Trophoblast cell (in vitro differentiated cells and primary cell): ENCODE measurements around the gene DKKL1.

Experiments used
- DNase-seq, 2 donors: peaks; one replicate each; pipeline ENCODE4 v3.0.0-alpha.2; 2016
- H2AFZ ChIP-seq: 2 replicates; pipeline ENCODE4 v1.6.1; 2013; ENCODE audit warnings: low read length, moderate library complexity, mild to moderate bottlenecking; ENCODE audit not compliant: insufficient read depth, poor library complexity
- H2AK5ac ChIP-seq: 2 replicates; pipeline ENCODE4 v1.6.1; 2013; ENCODE audit warnings: mild to moderate bottlenecking, low read length
- H2BK120ac ChIP-seq: 2 replicates; pipeline ENCODE4 v1.6.1; 2013; ENCODE audit warnings: low read length, mild to moderate bottlenecking, moderate library complexity; ENCODE audit not compliant: insufficient read depth, poor library complexity
- H2BK12ac ChIP-seq: 2 replicates; pipeline ENCODE4 v1.6.1; 2013; ENCODE audit warnings: mild to moderate bottlenecking, low read length, moderate library complexity
- H2BK5ac ChIP-seq: 2 replicates; pipeline ENCODE4 v1.6.1; 2013; ENCODE audit warnings: low read length, low read depth, moderate library complexity, mild to moderate bottlenecking; ENCODE audit not compliant: poor library complexity
- H3K14ac ChIP-seq: 2 replicates; pipeline ENCODE4 v1.6.1; 2013; ENCODE audit warnings: mild to moderate bottlenecking, low read length
- H3K18ac ChIP-seq: 2 replicates; pipeline ENCODE4 v1.6.1; 2013; ENCODE audit warnings: mild to moderate bottlenecking, low read length
- H3K23ac ChIP-seq: 2 replicates; pipeline ENCODE4 v1.6.1; 2013; ENCODE audit warnings: low read length
- H3K27ac ChIP-seq: 2 replicates; pipeline ENCODE4 v1.5.1; 2013; ENCODE audit warnings: low read depth, mild to moderate bottlenecking, inconsistent platforms, low read length, moderate library complexity
- H3K27me3 ChIP-seq: 2 replicates; pipeline ENCODE4 v1.6.1; 2013; ENCODE audit warnings: inconsistent platforms, mild to moderate bottlenecking, low read length, moderate library complexity; ENCODE audit not compliant: insufficient read depth
- H3K36me3 ChIP-seq, 2 experiments: 1 replicate in 1 of 2; 2 replicates in 1 of 2; pipeline ENCODE4 v1.6.1; 2013; ENCODE audit warnings: low read length in 2 of 2, mild to moderate bottlenecking in 2 of 2, moderate library complexity in 1 of 2; ENCODE audit not compliant: insufficient read depth in 2 of 2, control insufficient read depth in 1 of 2
- H3K4ac ChIP-seq: 2 replicates; pipeline ENCODE4 v1.6.1; 2013; ENCODE audit warnings: low read depth, mild to moderate bottlenecking, low read length, moderate library complexity
- H3K4me1 ChIP-seq, 2 experiments: 1 replicate in 1 of 2; 2 replicates in 1 of 2; pipeline ENCODE4 v1.6.1; 2013; ENCODE audit warnings: low read length in 2 of 2, mild to moderate bottlenecking in 2 of 2, moderate library complexity in 1 of 2; ENCODE audit not compliant: insufficient read depth in 2 of 2, control insufficient read depth in 1 of 2
- H3K4me2 ChIP-seq: 2 replicates; pipeline ENCODE4 v1.6.1; 2013; ENCODE audit warnings: inconsistent platforms, mild to moderate bottlenecking, low read length, moderate library complexity
- H3K4me3 ChIP-seq: 2 replicates; pipeline ENCODE4 v1.5.1; 2013; ENCODE audit warnings: mild to moderate bottlenecking, low read depth, low read length, inconsistent platforms
- H3K79me1 ChIP-seq: one replicate; pipeline ENCODE4 v1.6.1; 2013; ENCODE audit warnings: low read length
- H3K79me2 ChIP-seq: 2 replicates; pipeline ENCODE4 v1.6.1; 2013; ENCODE audit warnings: low read length, mild to moderate bottlenecking; ENCODE audit not compliant: control insufficient read depth, insufficient read depth, poor library complexity
- H3K9ac ChIP-seq: 2 replicates; pipeline ENCODE4 v1.6.1; 2013; ENCODE audit warnings: mild to moderate bottlenecking, low read length
- H3K9me3 ChIP-seq: 2 replicates; pipeline ENCODE4 v1.6.1; 2013; ENCODE audit warnings: low read depth, mild to moderate bottlenecking, control low read depth, inconsistent platforms, low read length; ENCODE audit not compliant: insufficient read depth
- H4K12ac ChIP-seq: 2 replicates; pipeline ENCODE4 v1.6.1; 2013; ENCODE audit warnings: low read depth, mild to moderate bottlenecking, low read length, moderate library complexity
- H4K8ac ChIP-seq: 2 replicates; pipeline ENCODE4 v1.6.1; 2013; ENCODE audit warnings: low read depth, mild to moderate bottlenecking, low read length, moderate library complexity
- H4K91ac ChIP-seq: one replicate; pipeline ENCODE4 v1.6.1; 2013; ENCODE audit warnings: low read depth, mild to moderate bottlenecking, low read length, moderate library complexity
- WGBS: extraction: QIAGEN DNeasy Blood & Tissue Kit; methylation state at CpG from one replicate; pipeline ENCODE4 v1.1.7; 2013; ENCODE audit warnings: missing lambda C conversion rate; ENCODE audit not compliant: insufficient read length, insufficient coverage; ENCODE audit errors: extremely low coverage; 5-methylcytosine and 5-hydroxymethylcytosine counted together

Gene DKKL1

GRCh38 chr19:49333418-49333805 lies 30.3 kb upstream of the DKKL1 start:
- H3K4me2 ChIP-seq: no peak overlapping the region

GRCh38 chr19:49333811-49334288 lies 29.8 kb upstream of the DKKL1 start:
- no peak overlapping the region for H3K4me2 ChIP-seq
- H3K14ac ChIP-seq: no peak overlapping the region
- H3K4ac ChIP-seq: no peak overlapping the region
- H4K12ac ChIP-seq: no peak overlapping the region
- H3K23ac ChIP-seq: no peak overlapping the region
- no peaks in the 10 kb centered on the region for H3K79me2 ChIP-seq
- no peaks in the 10 kb centered on the region for H3K27me3 ChIP-seq
- H3K36me3 ChIP-seq: peaks cover 7 to 9% of the 10 kb centered on the region in 2 experiments
- peaks cover 4 to 5% of the 10 kb centered on the region in 2 experiments for H3K4me1 ChIP-seq
- no peak overlapping the region for H2BK5ac ChIP-seq
- H3K79me1 ChIP-seq: no peaks in the 10 kb centered on the region
- no peak overlapping the region for H3K18ac ChIP-seq
- H2BK120ac ChIP-seq: no peak overlapping the region
- H3K27ac ChIP-seq: no peak overlapping the region
- H4K8ac ChIP-seq: no peak overlapping the region
- DNase-seq: no peak
- no peak overlapping the region for H3K9ac ChIP-seq
- H4K91ac ChIP-seq: no peak overlapping the region
- H2BK12ac ChIP-seq: no peak overlapping the region
- no CpG with 5 or more reads among the region's 8 CpGs for WGBS
- no peak overlapping the region for H2AFZ ChIP-seq
- H2AK5ac ChIP-seq: no peak overlapping the region
- H3K4me3 ChIP-seq: no peak overlapping the region
- H3K9me3 ChIP-seq: peaks cover 2% of the 10 kb centered on the region

More at GRCh38 chr19:49333418-49333805, 30.3 kb upstream of the DKKL1 start:
- DNase-seq: no peak
- Histone ChIP-seq H3K79me1 (no peaks in the 10 kb centered on the region), H3K27ac (no peak overlapping the region), H2BK5ac (no peak overlapping the region), H4K12ac (no peak overlapping the region), H2BK120ac (no peak overlapping the region), H2BK12ac (no peak overlapping the region), H2AFZ (no peak overlapping the region), H3K27me3 (no peaks in the 10 kb centered on the region), H3K14ac (no peak overlapping the region), H3K4ac (no peak overlapping the region), H3K9me3 (peaks cover 2% of the 10 kb centered on the region), H3K36me3 (peaks cover 7 to 9% of the 10 kb centered on the region in 2 experiments), H3K18ac (no peak overlapping the region), H3K9ac (no peak overlapping the region), H4K8ac (no peak overlapping the region), H3K79me2 (no peaks in the 10 kb centered on the region), H3K4me1 (peaks cover under 1 to 2% of the 10 kb centered on the region in 2 experiments), H4K91ac (no peak overlapping the region), H3K23ac (no peak overlapping the region), H2AK5ac (no peak overlapping the region), H3K4me3 (no peak overlapping the region)
- WGBS: no CpG with 5 or more reads among the region's 3 CpGs

GRCh38 chr19:49335071-49335783 lies 28.4 kb upstream of the DKKL1 start, which contains the start of gene CD37:
TSS of gene CD37 (plus strand) at chr19:49335406. CDS start at chr19:49335541, 135 bp downstream.
- no peak for DNase-seq
- no peak within 1 kb of the TSS for H2BK5ac ChIP-seq
- peaks cover 9% of the 10 kb centered on the region for H3K9me3 ChIP-seq
- no peak within 1 kb of the TSS for H2BK12ac ChIP-seq
- no peak within 1 kb of the TSS for H4K12ac ChIP-seq
- H2AFZ ChIP-seq: no peak within 1 kb of the TSS
- no peak within 1 kb of the TSS for H4K91ac ChIP-seq
- no peak within 1 kb of the TSS for H3K18ac ChIP-seq
- H3K4ac ChIP-seq: no peak within 1 kb of the TSS
- no CpG with 5 or more reads among the region's 13 CpGs for WGBS
- no peak within 1 kb of the TSS for H2BK120ac ChIP-seq
- no peak within 1 kb of the TSS for H3K27ac ChIP-seq
- H3K14ac ChIP-seq: no peak within 1 kb of the TSS
- no peak within 1 kb of the TSS for H3K23ac ChIP-seq
- peaks cover 12 to 15% of the 10 kb centered on the region in 2 experiments for H3K4me1 ChIP-seq
- peaks cover 7 to 14% of the 10 kb centered on the region in 2 experiments for H3K36me3 ChIP-seq
- no peak within 1 kb of the TSS for H2AK5ac ChIP-seq
- H3K9ac ChIP-seq: no peak within 1 kb of the TSS
- no peak within 1 kb of the TSS for H3K4me3 ChIP-seq
- no peak within 1 kb of the TSS for H4K8ac ChIP-seq
- no peaks in the 10 kb centered on the region for H3K79me1 ChIP-seq
- no peak within 1 kb of the TSS for H3K4me2 ChIP-seq
- H3K79me2 ChIP-seq: no peaks in the 10 kb centered on the region
- no peaks in the 10 kb centered on the region for H3K27me3 ChIP-seq

GRCh38 chr19:49335784-49336481 lies 27.7 kb upstream of the DKKL1 start:
- no peak for DNase-seq
- H3K79me2 ChIP-seq: no peaks in the 10 kb centered on the region
- no peak overlapping the region for H4K91ac ChIP-seq
- H3K4me1 ChIP-seq: peaks cover 12 to 15% of the 10 kb centered on the region in 2 experiments
- H3K79me1 ChIP-seq: no peaks in the 10 kb centered on the region
- H2BK120ac ChIP-seq: no peak overlapping the region
- no peak overlapping the region for H3K23ac ChIP-seq
- no CpG with 5 or more reads among the region's 14 CpGs for WGBS
- no peak overlapping the region for H2BK12ac ChIP-seq
- H2AFZ ChIP-seq: no peak overlapping the region
- no peak overlapping the region for H4K8ac ChIP-seq
- no peak overlapping the region for H3K4me2 ChIP-seq
- H3K27me3 ChIP-seq: no peaks in the 10 kb centered on the region
- no peak overlapping the region for H4K12ac ChIP-seq
- H2AK5ac ChIP-seq: no peak overlapping the region
- peaks cover 9% of the 10 kb centered on the region for H3K9me3 ChIP-seq
- no peak overlapping the region for H3K9ac ChIP-seq
- H3K36me3 ChIP-seq: peaks cover 11 to 20% of the 10 kb centered on the region in 2 experiments
- no peak overlapping the region for H3K14ac ChIP-seq
- no peak overlapping the region for H3K18ac ChIP-seq
- H3K27ac ChIP-seq: no peak overlapping the region
- H3K4ac ChIP-seq: no peak overlapping the region
- H3K4me3 ChIP-seq: no peak overlapping the region
- no peak overlapping the region for H2BK5ac ChIP-seq
